ENCODE measurements around the gene NOS1AP.

The NOS1AP gene

DNA sequence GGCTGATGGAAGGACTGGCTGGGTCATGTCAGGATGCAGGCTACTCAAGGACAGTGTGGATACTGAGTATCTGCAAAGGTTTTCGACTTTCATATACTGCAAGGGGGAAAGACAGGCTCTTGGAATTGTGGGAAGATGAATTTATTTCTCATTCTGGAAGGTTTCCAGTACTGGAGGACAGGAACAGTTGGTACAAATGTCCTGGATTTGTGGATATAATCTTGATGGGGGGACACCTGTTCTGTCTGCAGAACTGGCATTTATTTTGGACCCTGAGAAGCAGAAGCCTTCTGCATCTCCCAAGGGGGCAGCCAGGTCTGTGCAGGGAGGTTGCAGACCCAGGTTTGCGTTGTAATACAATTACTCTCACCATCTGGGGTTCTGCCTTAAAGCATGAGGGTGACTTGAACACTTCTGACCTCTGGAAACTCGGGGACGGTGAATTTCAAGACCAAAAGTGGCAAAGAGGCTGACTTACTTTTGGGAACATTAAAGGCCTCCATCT, 65.8 kb downstream of the NOS1AP start:
- in situ Hi-C loops (cut with MboI; ENCODE audit: low sequenced_read_pairs): no loop called here

DNA sequence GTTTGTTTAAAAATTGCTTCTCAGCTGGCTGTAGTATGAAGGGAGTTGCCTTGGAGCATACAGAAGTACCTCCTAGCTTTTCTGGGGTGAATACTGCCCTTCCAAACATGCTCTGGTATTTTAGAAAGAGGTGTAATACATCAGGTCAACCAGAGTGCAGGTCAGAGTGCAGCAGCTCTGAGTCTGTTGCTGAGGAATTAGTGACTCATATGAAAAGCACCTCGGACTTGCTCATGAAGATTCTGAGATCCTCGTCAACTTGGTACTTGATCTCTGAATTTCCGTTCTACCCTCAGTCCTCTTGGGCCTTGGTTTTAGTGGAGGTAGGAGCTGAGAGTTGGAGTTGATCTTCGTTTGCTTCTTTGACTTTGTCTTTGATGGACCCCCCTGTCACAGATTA, 67.3 kb downstream of the NOS1AP start:
- in situ Hi-C loops (cut with MboI; ENCODE audit: low sequenced_read_pairs): no loop called here

DNA sequence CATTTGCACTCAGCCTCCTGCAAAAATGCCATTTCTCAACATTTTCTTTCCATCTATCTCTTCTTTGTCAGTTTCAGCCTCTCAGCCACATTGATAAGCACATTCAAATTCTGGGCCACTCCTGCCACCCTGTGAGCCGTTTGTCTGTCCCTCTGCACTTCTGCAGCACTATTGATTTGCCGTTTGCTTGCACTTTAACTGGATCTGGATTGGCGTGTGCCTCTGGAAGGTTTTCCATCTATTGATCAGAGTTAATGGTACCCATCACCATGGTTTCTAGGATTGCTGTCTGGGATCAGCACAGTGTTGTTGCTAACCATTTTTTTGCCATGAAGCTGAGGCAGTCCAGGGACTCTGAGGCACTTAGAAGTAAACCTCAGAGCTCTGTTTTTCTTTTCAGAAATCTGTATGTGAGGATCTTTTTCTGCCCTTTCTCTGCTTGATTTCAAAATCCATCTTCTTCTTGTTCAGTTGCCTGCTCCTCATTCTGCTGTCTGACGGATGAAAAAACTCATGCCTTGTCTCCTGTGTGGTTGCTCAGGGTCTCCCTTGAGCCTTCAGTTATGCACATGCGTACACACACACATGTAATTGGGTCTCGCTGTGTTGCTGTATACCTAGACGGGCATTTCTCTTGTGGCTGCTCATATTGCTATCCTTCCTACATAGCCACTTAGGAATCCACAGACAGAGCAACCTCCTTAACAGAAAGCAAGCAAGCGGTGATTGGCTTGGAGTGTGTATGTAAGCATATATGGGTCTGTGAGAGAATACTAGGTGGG, 67.9 kb downstream of the NOS1AP start:
- in situ Hi-C loops (cut with MboI; ENCODE audit: low sequenced_read_pairs): no loop called here

DNA sequence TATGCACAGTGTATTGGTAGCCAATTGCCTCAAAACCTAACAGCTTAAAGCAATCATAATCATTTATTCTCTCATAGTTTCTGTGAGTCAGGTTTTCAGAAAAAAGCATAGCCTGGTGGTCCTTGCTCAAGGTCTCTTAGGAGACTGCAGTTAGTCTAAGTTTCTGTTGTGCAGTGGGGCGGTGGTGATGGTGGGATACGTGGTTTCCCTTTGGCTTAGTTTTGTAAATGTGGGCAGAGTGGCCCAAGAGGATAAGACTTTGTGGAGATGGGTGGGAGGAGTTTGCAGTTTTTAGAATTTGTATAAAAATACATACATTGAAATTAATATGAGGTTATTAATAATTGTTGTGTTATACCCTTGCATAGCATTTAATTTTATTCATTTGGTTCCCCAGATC, 68.6 kb downstream of the NOS1AP start:
- in situ Hi-C loops (cut with MboI; ENCODE audit: low sequenced_read_pairs): no loop called here

DNA sequence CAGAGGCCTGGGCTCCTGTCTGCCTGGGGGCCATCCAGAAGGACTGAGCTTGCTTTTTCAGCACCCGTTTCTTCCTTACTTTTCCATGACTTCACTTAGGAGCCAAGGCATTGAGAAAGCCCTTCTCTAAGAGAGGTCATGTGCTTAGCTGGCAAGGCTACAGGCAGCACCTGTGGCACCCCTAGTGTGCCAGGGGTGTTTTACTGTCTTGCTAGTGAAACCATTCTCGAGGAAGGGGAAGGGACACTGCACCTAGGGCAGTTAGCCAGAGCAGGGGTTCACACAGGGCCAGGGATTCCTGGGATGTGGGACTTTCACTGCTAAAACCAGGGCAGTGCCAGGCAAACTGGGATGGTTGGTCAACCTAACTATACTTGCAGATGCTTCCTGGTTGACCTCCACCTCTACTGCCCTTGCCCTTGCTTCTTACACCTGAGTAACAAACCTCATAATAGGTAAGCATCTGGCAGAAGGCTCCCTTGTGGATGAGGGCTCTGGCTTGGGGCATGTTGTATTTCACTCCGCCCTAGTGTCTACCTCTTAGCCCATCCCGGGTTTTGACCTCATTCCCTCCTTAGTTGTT, 69.2 kb downstream of the NOS1AP start:
- in situ Hi-C loops (cut with MboI; ENCODE audit: low sequenced_read_pairs): no loop called here

DNA sequence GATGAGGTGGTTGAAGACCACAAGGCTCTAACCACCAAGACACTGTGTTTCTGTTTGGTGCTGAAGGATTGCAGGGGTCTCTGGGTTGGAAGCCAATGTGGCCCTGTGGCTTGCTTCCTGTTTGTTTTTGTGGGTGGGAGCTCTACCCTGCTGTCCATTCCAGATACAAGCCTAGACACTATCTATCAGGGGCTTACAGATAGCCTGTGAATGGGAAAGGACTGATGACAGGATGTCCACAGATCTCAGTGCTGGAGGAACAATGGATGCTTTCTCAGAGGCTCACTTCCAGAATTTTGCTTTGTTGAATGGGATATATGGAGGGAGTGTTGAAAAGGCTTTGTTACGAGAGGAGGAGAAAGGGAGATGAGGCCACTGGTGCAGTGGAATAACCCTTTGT, 69.7 kb downstream of the NOS1AP start:
- in situ Hi-C loops (cut with MboI; ENCODE audit: low sequenced_read_pairs): no loop called here

DNA sequence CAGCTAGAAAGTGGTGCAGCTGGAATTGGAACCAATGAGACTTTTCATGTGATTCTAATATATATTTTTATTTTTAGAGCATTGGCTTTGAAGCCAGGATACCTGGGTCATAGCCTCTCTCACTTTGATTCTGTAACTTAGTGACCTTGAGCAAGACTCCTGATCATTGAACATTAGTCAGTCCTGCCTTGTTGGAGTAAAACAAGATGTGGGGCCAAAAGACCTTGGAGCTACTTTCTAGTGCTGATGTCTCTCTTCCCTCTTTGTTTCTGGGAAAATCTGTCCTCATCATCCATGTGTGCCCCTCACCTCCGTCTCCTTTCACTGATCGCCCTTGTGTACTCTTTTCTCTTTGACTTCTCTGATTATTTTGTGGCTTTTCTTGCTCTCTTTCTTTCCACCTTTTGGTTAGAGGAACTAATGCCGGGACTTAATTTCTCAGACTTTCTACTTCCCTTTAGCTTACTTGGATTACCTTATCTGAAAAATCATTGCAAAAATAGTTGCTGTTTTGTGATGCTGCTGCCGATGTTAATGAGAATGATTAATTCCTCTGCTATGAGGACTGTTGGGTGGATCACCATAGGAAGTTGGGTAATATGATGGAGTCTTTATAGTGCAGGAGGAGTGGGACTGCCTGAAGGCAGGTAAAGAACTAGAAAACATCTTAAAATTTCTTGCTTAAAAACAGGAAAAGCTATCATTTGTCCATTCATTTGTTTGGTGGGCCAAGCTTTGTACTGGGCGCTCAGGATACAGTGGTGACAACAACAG, 72.0 kb downstream of the NOS1AP start:
- in situ Hi-C loops (cut with MboI; ENCODE audit: low sequenced_read_pairs): no loop called here

DNA sequence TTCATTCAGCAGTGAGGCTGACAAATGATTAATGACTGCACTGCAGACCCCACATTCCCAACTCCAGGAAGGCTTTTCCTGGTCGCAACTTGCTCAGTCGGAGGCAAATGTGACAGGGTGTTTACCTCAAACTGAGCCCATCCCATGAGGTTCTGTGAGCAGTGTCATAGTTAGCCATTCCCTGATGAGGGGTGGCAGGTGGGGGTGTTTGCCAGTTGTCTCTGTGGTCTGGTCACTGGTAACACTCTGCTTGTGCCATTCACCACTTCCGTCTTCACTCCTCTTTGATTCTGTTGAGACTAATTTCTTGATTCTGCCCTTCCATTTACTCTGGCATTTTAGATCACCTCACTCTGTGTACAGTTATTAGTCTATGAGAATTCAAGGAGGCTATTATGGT, 73.5 kb downstream of the NOS1AP start:
- in situ Hi-C loops (cut with MboI; ENCODE audit: low sequenced_read_pairs): no loop called here

DNA sequence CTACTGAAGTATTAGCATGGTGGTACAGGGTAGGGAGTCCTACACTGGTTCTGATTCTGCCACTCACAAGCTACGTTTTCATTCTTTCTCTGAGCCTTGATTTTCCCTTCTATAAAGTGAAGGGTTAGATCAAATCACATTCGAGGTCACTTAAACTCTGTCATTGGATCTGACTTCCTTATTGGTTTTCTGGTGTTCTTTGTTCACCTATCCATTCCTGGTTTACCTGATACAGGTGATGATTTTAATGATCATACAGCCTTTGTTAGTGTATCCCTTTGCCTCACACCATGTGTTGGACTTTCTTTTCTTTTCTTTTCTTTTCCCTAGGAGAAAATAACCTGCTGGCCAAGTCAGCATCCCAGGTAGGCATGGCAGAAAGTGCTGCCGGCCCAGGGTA, 74.8 kb downstream of the NOS1AP start:
- in situ Hi-C loops (cut with MboI; ENCODE audit: low sequenced_read_pairs): no loop called here

DNA sequence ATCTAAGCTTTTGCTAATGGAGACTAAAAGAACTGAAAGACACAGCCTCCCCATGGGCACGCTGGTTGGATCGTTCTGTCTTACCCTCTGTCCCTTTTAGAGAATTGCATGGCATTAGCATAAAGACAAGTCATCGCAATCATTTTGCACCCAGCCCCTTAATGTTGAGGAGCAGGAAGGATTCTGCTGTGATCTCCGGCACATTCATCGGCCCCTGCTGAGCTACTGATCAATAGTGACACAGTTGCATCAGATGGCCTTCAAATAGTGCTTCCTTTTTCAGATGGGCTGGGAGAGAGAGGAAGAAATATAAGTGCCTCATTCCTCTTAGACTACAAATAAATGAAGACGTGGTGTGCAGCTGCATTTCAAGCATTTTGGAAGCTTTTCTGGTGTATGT, 75.4 kb downstream of the NOS1AP start:
- in situ Hi-C loops (cut with MboI; ENCODE audit: low sequenced_read_pairs): no loop called here

DNA sequence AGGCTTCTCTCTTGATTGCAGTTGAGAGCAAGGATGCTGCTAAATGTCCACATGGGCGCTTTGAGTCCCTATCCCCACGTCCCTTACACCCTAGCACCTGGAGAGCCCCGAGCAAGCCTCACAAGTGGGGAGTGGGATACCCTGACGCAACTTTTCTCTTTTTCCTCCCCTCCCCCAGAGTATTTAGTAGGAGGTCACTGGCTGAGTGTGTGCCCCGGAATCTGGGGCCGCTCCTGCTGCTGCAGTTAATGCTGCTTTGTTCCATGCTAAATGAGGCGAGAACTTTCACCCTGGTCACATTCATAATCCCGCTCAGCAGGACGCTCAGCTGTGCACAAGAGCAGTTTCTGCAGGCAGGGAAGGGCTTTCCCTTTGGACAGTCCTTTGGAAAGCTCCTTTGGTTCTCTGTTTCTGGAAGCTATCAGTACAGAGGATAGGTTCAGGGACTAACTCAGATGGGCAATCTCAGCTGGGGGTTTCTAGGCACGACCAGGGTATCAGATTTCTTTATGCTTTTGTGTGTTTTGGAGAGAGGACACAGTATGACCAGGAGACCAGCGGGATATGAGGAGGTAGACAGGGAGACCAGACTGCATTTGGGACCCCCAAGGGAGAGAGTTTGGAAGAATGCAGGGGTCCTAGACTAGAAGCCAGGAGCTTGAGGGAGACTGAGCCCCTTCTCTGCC, 75.9 kb downstream of the NOS1AP start:
- in situ Hi-C loops (cut with MboI; ENCODE audit: low sequenced_read_pairs): no loop called here

DNA sequence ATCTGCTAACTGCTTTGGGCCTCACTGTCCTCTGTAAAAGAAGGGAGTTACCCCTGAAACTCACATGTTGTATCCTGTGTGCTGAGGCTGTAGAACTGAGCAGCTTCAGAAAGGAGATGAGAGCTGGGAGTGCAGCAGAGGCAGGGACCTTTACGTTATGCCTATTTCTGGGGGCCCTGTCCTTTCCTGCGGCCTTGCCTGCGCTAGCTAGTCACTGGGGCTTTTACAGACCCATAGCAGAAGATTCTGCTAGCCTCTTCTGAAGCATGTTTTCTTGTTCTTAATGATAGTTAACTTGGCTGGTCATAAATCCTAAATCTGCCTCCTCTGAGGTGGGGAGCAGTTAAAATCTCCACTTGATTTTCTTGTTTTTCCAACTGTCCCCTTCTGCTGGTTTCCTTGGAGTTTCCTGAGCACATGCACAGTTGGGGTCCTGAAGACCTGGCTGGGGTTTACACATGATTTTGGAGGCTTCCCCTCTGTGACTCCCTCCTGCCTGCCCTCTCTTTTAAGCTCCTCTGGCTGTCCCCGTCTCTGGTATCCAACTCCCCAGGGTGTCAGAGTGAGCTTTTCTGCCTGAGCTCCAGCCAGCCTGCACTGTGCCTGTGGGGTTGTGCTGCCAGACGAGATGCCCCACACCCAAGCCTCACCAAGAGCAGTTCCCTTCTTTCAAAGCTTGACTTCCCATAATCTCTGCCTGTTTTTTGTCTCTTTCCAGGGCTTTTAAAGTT, 76.6 kb downstream of the NOS1AP start:
- in situ Hi-C loops (cut with MboI; ENCODE audit: low sequenced_read_pairs): no loop called here

DNA sequence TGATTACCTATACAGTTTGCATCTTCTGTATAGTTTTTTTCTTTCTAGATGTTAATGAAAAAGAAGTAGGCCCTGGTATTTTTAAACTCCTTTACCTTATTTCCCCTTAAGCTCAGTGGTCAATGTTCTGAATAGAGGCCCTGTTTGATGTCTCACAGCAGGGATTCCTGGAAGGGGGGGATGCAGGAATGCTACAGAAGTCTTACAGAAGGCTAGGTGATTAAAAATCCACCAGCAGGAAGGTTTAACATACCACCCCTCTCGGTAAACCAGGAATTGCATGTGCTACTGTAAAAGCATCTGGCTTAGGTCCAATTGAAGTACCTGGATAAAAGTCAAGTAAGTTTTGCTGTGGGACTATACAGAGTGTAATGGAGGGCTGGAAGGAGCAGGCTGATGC, 78.3 kb downstream of the NOS1AP start:
- in situ Hi-C loops (cut with MboI; ENCODE audit: low sequenced_read_pairs): no loop called here

DNA sequence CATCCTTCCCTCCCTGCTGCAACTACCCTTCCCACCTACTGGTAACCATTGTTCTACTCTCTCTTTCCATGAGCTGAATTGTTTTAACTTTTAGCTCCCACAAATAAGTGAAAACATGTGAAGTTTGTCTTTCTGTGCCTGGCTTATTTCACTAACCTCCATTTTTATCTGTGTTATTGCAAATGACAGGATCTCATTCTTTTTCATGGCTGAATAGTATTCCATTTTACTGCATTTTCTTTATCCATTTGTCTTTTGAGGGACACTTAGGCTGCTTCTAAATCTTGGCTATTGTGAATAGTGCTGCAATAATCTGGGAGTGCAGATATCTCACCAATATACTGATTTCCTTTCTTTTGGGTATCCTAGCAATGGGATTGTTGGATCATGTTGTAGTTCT, 80.6 kb downstream of the NOS1AP start:
- in situ Hi-C loops (cut with MboI; ENCODE audit: low sequenced_read_pairs): no loop called here

DNA sequence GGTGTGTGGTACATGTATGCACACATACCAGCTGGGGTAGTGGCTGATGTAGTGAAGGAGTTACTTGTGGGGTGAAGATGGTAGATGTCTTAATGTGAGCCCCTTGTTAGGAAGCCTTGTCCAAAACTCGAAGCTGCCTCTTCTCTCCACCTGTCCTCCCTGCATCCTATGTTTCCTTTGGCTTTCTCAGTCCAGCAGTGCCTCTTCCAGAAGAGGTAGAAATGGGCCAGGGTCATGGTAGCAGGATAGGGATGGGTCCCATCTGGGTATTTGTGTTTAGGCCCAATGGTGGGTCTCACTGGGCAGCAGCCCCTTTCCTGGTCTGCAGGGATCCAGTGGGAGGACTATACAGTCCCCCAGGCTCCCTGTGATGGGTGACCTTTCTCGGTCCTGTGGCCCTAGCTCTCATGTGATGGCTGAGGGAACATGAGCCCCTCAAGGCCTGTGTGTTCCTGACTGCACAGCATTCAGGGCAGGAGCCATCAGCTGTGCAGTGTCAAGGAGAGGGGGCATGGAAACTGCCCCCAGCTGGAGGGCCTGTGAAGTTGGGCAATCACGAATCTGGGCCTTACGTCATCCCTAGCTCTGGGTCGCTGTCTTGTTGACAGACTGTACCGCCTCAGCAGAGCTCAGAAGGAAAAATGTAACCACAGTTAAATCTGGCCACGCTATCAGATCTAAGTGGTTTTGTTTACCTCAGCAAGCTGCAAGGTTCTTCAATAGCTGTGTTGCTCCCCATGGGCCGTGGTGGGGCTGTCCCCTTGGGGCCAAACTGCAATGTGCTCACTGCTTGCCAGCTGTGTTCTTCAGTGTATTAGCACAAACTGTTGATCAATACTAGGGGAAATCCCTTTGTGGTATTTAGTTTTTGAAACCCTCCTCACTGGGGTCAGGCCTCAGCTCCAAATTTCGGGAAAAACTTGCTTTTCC, 82.7 kb downstream of the NOS1AP start:
- in situ Hi-C loops (cut with MboI; ENCODE audit: low sequenced_read_pairs): no loop called here

DNA sequence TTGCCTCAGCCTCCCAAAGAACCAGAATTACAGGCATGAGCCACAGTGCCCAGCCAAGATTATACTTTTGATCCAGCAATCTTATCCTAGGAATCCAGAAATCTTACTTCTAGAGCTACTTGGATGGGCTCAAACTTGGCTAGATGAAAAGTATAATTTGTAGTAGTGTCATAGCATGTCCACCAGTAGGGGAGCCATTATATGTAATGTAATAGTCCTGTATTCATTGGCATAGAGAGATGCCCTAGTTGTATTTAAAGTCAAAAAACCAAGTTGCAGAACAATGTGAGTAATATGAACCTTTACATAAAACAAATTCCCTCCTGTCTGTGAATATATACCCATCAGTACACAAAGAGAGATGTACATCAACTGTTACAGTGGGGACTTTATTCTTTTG, 83.9 kb downstream of the NOS1AP start:
- in situ Hi-C loops (cut with MboI; ENCODE audit: low sequenced_read_pairs): no loop called here

DNA sequence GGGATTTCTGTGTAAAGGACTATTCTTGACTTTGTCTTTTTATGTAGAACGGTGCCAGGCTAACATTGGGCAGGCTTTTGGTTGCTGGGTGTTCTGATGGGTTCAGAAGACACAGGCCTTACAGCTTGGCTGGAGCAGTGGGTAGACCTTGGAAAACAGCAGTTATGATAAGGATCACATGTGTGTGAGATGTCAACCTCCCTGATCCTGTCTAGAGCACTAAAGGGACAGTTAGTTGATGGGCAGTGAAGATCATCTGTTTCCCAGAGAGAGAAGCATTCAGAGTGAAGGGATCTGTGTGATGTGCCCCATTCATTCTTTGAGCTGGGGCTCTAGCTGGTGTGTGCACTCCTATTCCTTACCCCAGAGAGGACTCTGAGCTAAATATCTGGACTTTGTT, 88.0 kb downstream of the NOS1AP start:
- in situ Hi-C loops (cut with MboI; ENCODE audit: low sequenced_read_pairs): no loop called here

DNA sequence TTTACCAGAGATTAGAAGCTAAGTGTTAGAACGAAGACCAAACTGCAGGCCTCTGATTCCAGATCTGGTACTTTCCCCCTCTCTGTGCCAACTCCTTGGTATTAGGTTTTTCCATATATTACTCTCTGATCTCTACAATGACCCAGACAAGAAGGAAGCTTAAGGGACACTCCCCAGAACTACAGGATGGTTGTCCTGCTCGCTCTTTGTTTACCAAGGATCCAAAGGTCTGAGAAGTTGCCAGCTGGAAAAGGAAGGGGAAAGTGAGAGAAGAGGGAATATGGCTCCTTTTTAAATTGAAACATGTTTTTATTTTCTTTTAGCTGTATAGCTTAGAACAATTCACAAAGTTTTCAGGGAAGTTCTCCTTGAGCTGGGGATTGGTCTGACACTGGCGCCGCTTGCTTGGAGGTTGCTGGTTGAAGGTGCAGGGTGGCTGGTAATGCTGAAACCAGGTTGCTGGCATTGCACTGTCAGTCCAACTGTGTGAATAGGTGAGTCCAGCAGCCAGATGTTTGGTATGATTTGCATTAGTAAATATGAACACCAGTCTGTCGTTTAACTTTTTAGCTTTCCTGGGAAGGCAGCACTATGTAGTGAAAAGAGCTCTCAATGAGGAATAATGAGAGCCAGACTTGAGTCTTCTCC, 89.3 kb downstream of the NOS1AP start:
- in situ Hi-C loops (cut with MboI; ENCODE audit: low sequenced_read_pairs): no loop called here

DNA sequence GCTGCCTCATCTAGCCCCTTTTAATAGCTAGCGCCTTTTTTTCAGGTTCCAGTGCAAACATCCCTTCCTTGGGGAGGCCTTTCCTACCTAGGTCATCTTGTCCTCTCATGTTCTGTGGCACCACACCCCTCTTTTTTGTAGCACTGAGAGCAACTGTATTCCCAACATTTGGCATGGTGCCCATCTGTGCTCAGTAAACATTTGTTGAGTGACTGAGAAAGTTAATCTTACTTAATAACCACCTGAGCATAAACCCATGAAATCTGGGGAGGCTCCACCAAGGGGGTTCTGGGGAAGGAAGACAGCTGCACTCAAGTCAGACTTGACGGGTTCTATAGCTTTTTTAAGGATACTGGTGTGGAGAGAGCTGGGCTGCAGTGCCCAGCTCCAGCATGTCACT, 90.0 kb downstream of the NOS1AP start:
- in situ Hi-C loops (cut with MboI; ENCODE audit: low sequenced_read_pairs): no loop called here

Data from HL-60/S4 treated with retinoic acid at 250 ng/mL for 4 days and 3 days (cell line).